ENCODE data around the gene SORBS2. TPM values are rescaled to one million over a fixed set of nuclear protein-coding genes. Genes with fewer than 3 reads are reported as not detected.

The SORBS2 gene
- total and polyA plus RNA-seq, 12 donors: 175 to 3,169 (median 1,523) TPM

GRCh38 chr4:185624259-185624589, 187.8 kb downstream of the SORBS2 start:
- no peak for TF ChIP-seq CTCF (IDR thresholded peaks at IDR 0.05)
- no peaks in the 10 kb centered on the region for H3K27me3 ChIP-seq
- ATAC-seq: peak in 7 of 8 donors; percentile 6 to 60 (median 32)
- WGBS, 2 donors: 56 to 60% methylated on average over 10 of the region's 10 CpGs
- intact Hi-C loops (cut with DNase I): no loop called here
- H3K9me3 ChIP-seq: no peaks in the 10 kb centered on the region
- DNase-seq: peak in 1 of 2 donors; percentile 54
- H3K36me3 ChIP-seq: peaks cover 0 to 96% (median 11%) of the 10 kb centered on the region in 9 donors
- peak overlapping the region in 1 of 10 donors; percentile 3 for H3K27ac ChIP-seq
- peaks cover 0 to 25% (median 6%) of the 10 kb centered on the region in 9 donors for H3K4me1 ChIP-seq
- no peak overlapping the region for H3K4me3 ChIP-seq

GRCh38 chr4:185623444-185624258, 188.3 kb downstream of the SORBS2 start:
- intact Hi-C loops (cut with DNase I): no loop called here
- H3K9me3 ChIP-seq: no peaks in the 10 kb centered on the region
- peaks cover 0 to 96% (median 12%) of the 10 kb centered on the region in 9 donors for H3K36me3 ChIP-seq
- ATAC-seq (peak in 7 of 8 donors; percentile 21 to 66 (median 49)), DNase-seq (no peak)
- peak overlapping the region in 1 of 10 donors; percentile 34 for H3K27ac ChIP-seq
- WGBS, 2 donors: 84 to 85% methylated on average over 46 of the region's 46 CpGs
- H3K27me3 ChIP-seq: no peaks in the 10 kb centered on the region
- no peak for TF ChIP-seq CTCF (IDR thresholded peaks at IDR 0.05)
- H3K4me1 ChIP-seq: peaks cover 0 to 25% (median 6%) of the 10 kb centered on the region in 9 donors
- no peak overlapping the region for H3K4me3 ChIP-seq

GRCh38 chr4:185608185-185608584, 203.8 kb downstream of the SORBS2 start:
- H3K27ac ChIP-seq: no peak overlapping the region
- DNase-seq: no peak
- no peak for ATAC-seq
- peaks cover 0 to 7% (median 0%) of the 10 kb centered on the region in 9 donors for H3K4me1 ChIP-seq
- TF ChIP-seq CTCF (IDR thresholded peaks at IDR 0.05): no peak
- intact Hi-C loops (cut with DNase I): loop anchor here in 1 of 10 donors (10.0 kb wide), 1 partner anchor 213 kb away; the partner anchor contains the start of genes ANKRD37 and LRP2BP
- no peaks in the 10 kb centered on the region for H3K27me3 ChIP-seq
- H3K36me3 ChIP-seq: peaks cover 0 to 99% (median 14%) of the 10 kb centered on the region in 9 donors
- no peaks in the 10 kb centered on the region for H3K9me3 ChIP-seq
- H3K4me3 ChIP-seq: no peak overlapping the region
- 67 to 74% methylated on average over 4 of the region's 4 CpGs for WGBS, 2 donors

GRCh38 chr4:185602397-185602796, 209.6 kb downstream of the SORBS2 start:
- TF ChIP-seq CTCF (IDR thresholded peaks at IDR 0.05): no peak
- WGBS, 2 donors: 91 to 92% methylated on average over 3 of the region's 3 CpGs

More at GRCh38 chr4:185602397-185602796, 209.6 kb downstream of the SORBS2 start:
- Histone ChIP-seq H3K36me3 (peaks cover 0 to 70% (median 8%) of the 10 kb centered on the region in 9 donors), H3K27ac (no peak overlapping the region), H3K4me1 (peaks cover 3 to 37% (median 27%) of the 10 kb centered on the region in 9 donors), H3K27me3 (no peaks in the 10 kb centered on the region), H3K9me3 (no peaks in the 10 kb centered on the region), H3K4me3 (no peak overlapping the region)
- no peak for ATAC-seq
- DNase-seq: no peak
- intact Hi-C loops (cut with DNase I): loop anchor here in 1 of 10 donors (10.0 kb wide), 1 partner anchor 208 kb away; the partner anchor contains the start of genes ANKRD37 and LRP2BP

All from heart right ventricle (tissue), 16 donors.